ENCODE data around the gene EWSR1. TPM values are rescaled to one million over a fixed set of nuclear protein-coding genes. Genes with fewer than 3 reads are reported as not detected.

The EWSR1 gene
- total RNA-seq, 1 donor from 2014 or later: 355 TPM

DNA sequence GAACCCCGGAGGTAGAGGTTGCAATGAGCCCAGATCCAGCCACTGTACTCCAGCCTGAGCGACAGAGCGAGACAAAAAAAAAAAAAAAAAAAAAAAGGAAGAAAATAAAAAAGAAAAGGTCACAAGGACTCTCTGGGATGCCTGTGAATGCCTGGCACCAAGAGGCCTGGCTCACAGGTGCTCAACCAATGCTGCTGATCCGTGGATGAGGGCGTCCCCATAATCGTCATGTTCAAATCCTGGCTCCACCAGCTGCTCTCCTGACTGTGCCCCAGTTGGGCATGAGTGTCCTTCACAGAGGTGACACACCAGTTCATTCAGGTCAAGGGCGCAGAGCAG is 37.7 kb downstream of the EWSR1 start:
- no peak for DNase-seq
- H3K4me1 Mint-ChIP-seq (ENCODE audit: low read depth, unreplicated experiment): peaks cover 4% of the 10 kb centered on the region
- peak overlapping the region; percentile 81 for H3K4me3 Mint-ChIP-seq (ENCODE audit: unreplicated experiment)
- TF ChIP-seq, protein P1, sequence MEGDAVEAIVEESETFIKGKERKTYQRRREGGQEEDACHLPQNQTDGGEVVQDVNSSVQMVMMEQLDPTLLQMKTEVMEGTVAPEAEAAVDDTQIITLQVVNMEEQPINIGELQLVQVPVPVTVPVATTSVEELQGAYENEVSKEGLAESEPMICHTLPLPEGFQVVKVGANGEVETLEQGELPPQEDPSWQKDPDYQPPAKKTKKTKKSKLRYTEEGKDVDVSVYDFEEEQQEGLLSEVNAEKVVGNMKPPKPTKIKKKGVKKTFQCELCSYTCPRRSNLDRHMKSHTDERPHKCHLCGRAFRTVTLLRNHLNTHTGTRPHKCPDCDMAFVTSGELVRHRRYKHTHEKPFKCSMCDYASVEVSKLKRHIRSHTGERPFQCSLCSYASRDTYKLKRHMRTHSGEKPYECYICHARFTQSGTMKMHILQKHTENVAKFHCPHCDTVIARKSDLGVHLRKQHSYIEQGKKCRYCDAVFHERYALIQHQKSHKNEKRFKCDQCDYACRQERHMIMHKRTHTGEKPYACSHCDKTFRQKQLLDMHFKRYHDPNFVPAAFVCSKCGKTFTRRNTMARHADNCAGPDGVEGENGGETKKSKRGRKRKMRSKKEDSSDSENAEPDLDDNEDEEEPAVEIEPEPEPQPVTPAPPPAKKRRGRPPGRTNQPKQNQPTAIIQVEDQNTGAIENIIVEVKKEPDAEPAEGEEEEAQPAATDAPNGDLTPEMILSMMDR (IDR thresholded peaks at IDR 0.05; ENCODE audit: partially characterized antibody, unreplicated experiment): no peak
- peaks cover 7% of the 10 kb centered on the region for H3K27me3 Mint-ChIP-seq (ENCODE audit: unreplicated experiment)
- peaks cover 8% of the 10 kb centered on the region for H3K9me3 Mint-ChIP-seq (ENCODE audit: unreplicated experiment)
- peak overlapping the region; percentile 88 for H3K27ac Mint-ChIP-seq (ENCODE audit: unreplicated experiment)
- H3K36me3 Mint-ChIP-seq (ENCODE audit: unreplicated experiment): no peaks in the 10 kb centered on the region

DNA sequence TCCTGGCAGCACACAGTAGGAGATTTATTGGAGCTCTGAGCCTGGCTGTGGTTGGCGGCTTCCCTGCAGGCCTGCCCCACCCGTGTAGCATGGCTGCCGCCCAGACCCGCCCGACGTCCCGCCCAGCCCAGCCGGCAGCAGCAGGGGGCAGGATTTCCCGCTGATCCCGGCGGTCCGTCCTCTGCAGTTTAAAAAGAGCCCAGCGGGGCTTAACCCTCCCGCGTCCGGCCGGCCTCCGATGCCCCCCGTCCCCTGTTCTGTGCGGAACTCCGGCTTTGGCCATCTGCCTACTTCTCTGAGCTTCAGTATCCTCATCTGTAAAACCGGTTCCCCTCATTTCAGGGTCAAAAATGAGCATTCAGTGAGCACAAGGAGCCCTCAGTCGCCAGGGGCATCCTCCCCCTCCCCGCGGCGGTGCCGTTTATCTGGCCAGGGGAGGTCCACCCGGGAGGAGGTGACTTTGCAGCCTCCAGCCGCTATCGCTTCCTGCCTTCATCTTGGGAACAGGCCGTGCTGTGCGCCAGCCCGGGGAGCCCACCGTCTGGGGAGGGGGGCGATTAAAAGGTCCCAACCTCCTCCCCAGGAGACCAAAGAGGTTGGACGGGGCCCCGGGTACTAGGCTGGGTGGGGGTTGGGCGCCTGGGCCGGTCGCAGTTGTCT is 38.2 kb downstream of the EWSR1 start, which contains the start of gene GAS2L1:
Gene GAS2L1 (plus strand): TSS at position 476 of the 660 bp plus-strand sequence. CDS start 1,456 bp downstream, outside the sequence.
- peaks cover 6% of the 10 kb centered on the region for H3K4me1 Mint-ChIP-seq (ENCODE audit: low read depth, unreplicated experiment)
- peaks cover 3% of the 10 kb centered on the region for H3K27me3 Mint-ChIP-seq (ENCODE audit: unreplicated experiment)
- H3K36me3 Mint-ChIP-seq (ENCODE audit: unreplicated experiment): no peaks in the 10 kb centered on the region
- DNase-seq: peak; percentile 92
- peak within 1 kb of the TSS; percentile 88 for H3K27ac Mint-ChIP-seq (ENCODE audit: unreplicated experiment)
- TF ChIP-seq, protein P1 (IDR thresholded peaks at IDR 0.05; ENCODE audit: partially characterized antibody, unreplicated experiment): peak; percentile 55
- H3K9me3 Mint-ChIP-seq (ENCODE audit: unreplicated experiment): peaks cover 7% of the 10 kb centered on the region
- peak within 1 kb of the TSS; percentile 89 for H3K4me3 Mint-ChIP-seq (ENCODE audit: unreplicated experiment)

DNA sequence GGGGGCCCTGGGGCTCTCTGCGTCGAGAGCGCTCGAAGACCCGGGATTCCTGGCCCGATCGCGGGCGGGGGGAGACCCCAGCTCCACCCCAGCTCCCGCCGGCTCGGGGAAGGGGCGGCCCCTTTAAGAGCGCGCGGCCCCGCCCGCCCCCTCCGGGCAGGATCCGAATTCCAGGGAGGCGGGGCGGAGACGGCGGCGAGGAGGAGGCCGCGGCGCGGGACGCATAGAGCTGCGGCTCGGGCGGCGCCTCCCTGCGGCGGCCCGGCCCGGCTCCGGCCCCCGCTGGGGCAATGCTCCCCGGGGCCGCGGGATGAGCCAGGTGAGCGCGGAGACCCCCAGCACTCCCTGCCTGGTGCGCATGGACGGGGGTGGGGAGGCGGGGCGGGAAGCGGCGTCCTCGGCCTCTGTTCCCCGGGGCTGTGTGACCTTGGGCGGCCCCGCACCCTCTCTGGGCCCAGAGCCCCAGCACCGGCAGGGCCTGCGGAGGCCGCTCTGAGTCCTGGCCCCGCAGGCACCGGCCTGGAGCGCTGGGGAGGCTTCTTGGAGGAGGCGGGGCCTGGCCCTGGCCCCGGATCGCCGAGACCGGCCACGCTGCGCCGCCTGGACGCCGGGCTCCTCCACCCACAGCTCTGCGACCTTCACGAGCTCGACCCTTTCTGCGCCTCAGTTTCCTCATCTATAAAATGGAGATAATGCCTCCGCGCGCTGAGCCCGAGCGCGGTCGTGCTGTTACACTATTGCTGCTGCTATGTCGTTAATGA is 38.9 kb downstream of the EWSR1 start:
- Mint-ChIP-seq H3K36me3 (ENCODE audit: unreplicated experiment) (no peaks in the 10 kb centered on the region), H3K9me3 (ENCODE audit: unreplicated experiment) (peaks cover 7% of the 10 kb centered on the region), H3K27me3 (ENCODE audit: unreplicated experiment) (peaks cover 3% of the 10 kb centered on the region), H3K4me1 (ENCODE audit: low read depth, unreplicated experiment) (peaks cover 4% of the 10 kb centered on the region), H3K4me3 (ENCODE audit: unreplicated experiment) (peak overlapping the region; percentile 89), H3K27ac (ENCODE audit: unreplicated experiment) (peak overlapping the region; percentile 78)
- peak; percentile 91 for DNase-seq
- TF ChIP-seq, protein P1 (IDR thresholded peaks at IDR 0.05; ENCODE audit: partially characterized antibody, unreplicated experiment): no peak

DNA sequence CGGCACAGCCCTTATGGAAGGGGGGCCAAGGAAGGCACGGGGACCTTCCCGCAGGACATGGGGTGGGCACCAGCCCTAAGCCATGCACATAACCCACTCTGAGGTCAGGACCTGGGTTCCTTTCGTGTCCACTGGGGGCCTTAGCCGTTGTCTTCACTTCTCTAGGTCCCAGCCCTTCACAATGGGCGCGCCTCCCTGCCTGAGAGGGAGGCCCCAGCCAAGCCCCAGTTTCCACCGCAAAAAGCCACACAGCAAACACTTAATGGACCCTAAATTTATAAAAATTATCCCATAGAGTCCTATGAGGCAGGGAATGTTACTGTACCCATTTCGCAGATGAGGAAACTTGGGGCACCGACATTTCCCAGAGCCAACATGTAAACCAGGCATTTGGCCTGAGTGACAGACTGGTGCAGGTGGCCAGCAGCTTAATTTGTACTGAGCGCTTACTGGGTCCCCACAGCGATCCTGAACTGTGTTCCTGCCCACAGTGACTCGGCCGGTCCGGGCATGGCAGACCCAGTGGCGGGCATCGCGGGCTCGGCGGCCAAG is 39.6 kb downstream of the EWSR1 start:
- Mint-ChIP-seq H3K36me3 (ENCODE audit: unreplicated experiment) (no peaks in the 10 kb centered on the region), H3K27me3 (ENCODE audit: unreplicated experiment) (peaks cover 4% of the 10 kb centered on the region), H3K9me3 (ENCODE audit: unreplicated experiment) (peaks cover 7% of the 10 kb centered on the region), H3K27ac (ENCODE audit: unreplicated experiment) (peak overlapping the region; percentile 78), H3K4me3 (ENCODE audit: unreplicated experiment) (peak overlapping the region; percentile 89), H3K4me1 (ENCODE audit: low read depth, unreplicated experiment) (peaks cover 2% of the 10 kb centered on the region)
- TF ChIP-seq, protein P1 (IDR thresholded peaks at IDR 0.05; ENCODE audit: partially characterized antibody, unreplicated experiment): no peak
- DNase-seq: no peak

Data from glutamatergic neuron (in vitro differentiated cells).